Measurements from ENCODE around the gene IRAK1. TPM values are rescaled to one million over a fixed set of nuclear protein-coding genes. Genes with fewer than 3 reads are reported as not detected.

IRAK1 gene
- total RNA-seq, 1 experiment from 2014 or later: 147 TPM

- TF ChIP-seq CTCF (conservative IDR thresholded peaks at IDR 0.05; ENCODE audit: low read depth, low read length) (no peak), EZH2 (IDR thresholded peaks at IDR 0.05; ENCODE audit: borderline replicate concordance, low read depth, low read length, poor library complexity, severe bottlenecking) (no peak)
- intact Hi-C loops (cut with micrococcal nuclease; ENCODE audit: unreplicated experiment): no loop called here
- Histone ChIP-seq H3K4me1 (ENCODE audit: insufficient read depth, low read length, poor library complexity, severe bottlenecking) (no peaks in the 10 kb centered on the region), H3K27me3 (replicated peaks; ENCODE audit: insufficient read depth, low read depth, low read length, poor library complexity) (peaks cover 10% of the 10 kb centered on the region), H3K4me3 (ENCODE audit: low read depth, low read length, poor library complexity, severe bottlenecking) (no peak overlapping the region), H3K36me3 (ENCODE audit: insufficient read depth, low read length, poor library complexity, severe bottlenecking) (peaks cover 4% of the 10 kb centered on the region), H3K27ac (ENCODE audit: low read depth, low read length, poor library complexity, severe bottlenecking) (no peak overlapping the region), H3K9me3 (ENCODE audit: low read depth, low read length, poor library complexity, severe bottlenecking) (no peaks in the 10 kb centered on the region)
- no TSS peak for BruUV-seq (replicated peaks)
- no peak for DNase-seq (ENCODE audit: low spot score)
- CTCF ChIA-PET: no interaction called here
- POLR2A ChIA-PET (ENCODE audit: low non-redundant PET): no interaction called here
These were observed 16.8 kb upstream of the IRAK1 start for GRCh38 chrX:154036513-154036912.

- TF ChIP-seq EZH2 (IDR thresholded peaks at IDR 0.05; ENCODE audit: borderline replicate concordance, low read depth, low read length, poor library complexity, severe bottlenecking): no peak
- TF ChIP-seq CTCF (conservative IDR thresholded peaks at IDR 0.05; ENCODE audit: low read depth, low read length): no peak
- BruUV-seq (replicated peaks): no TSS peak
- H3K4me1 ChIP-seq (ENCODE audit: insufficient read depth, low read length, poor library complexity, severe bottlenecking): no peaks in the 10 kb centered on the region
- DNase-seq (ENCODE audit: low spot score): no peak
- peaks cover 19% of the 10 kb centered on the region for H3K36me3 ChIP-seq (ENCODE audit: insufficient read depth, low read length, poor library complexity, severe bottlenecking)
- ChIA-PET CTCF (no interaction called here), POLR2A (ENCODE audit: low non-redundant PET) (no interaction called here)
- no peak overlapping the region for H3K4me3 ChIP-seq (ENCODE audit: low read depth, low read length, poor library complexity, severe bottlenecking)
- intact Hi-C loops (cut with micrococcal nuclease; ENCODE audit: unreplicated experiment): no loop called here
- no peak overlapping the region for H3K27ac ChIP-seq (ENCODE audit: low read depth, low read length, poor library complexity, severe bottlenecking)
- H3K9me3 ChIP-seq (ENCODE audit: low read depth, low read length, poor library complexity, severe bottlenecking): no peaks in the 10 kb centered on the region
- peaks cover 5% of the 10 kb centered on the region for H3K27me3 ChIP-seq (replicated peaks; ENCODE audit: insufficient read depth, low read depth, low read length, poor library complexity)
These were observed 14.1 kb upstream of the IRAK1 start for GRCh38 chrX:154033848-154034247.

GRCh38 chrX:154032653-154033052 lies 13.0 kb upstream of the IRAK1 start:
- CTCF ChIA-PET: no interaction called here
- Histone ChIP-seq H3K27ac (ENCODE audit: low read depth, low read length, poor library complexity, severe bottlenecking) (no peak overlapping the region), H3K27me3 (replicated peaks; ENCODE audit: insufficient read depth, low read depth, low read length, poor library complexity) (peaks cover 5% of the 10 kb centered on the region), H3K4me1 (ENCODE audit: insufficient read depth, low read length, poor library complexity, severe bottlenecking) (no peaks in the 10 kb centered on the region), H3K4me3 (ENCODE audit: low read depth, low read length, poor library complexity, severe bottlenecking) (no peak overlapping the region), H3K9me3 (ENCODE audit: low read depth, low read length, poor library complexity, severe bottlenecking) (no peaks in the 10 kb centered on the region), H3K36me3 (ENCODE audit: insufficient read depth, low read length, poor library complexity, severe bottlenecking) (peaks cover 19% of the 10 kb centered on the region)
- TF ChIP-seq EZH2 (IDR thresholded peaks at IDR 0.05; ENCODE audit: borderline replicate concordance, low read depth, low read length, poor library complexity, severe bottlenecking): no peak
- no peak for TF ChIP-seq CTCF (conservative IDR thresholded peaks at IDR 0.05; ENCODE audit: low read depth, low read length)
- POLR2A ChIA-PET (ENCODE audit: low non-redundant PET): no interaction called here
- no peak for DNase-seq (ENCODE audit: low spot score)
- intact Hi-C loops (cut with micrococcal nuclease; ENCODE audit: unreplicated experiment): no loop called here
- no TSS peak for BruUV-seq (replicated peaks)
